Esophagus squamous epithelium (tissue), 4 donors: ENCODE data around the gene NCKIPSD.

Experiments
- POLR2A ChIP-seq, 4 donors: fragments of 450-650 bp; IDR thresholded peaks; one replicate each; pipeline ENCODE4 v1.6.1; 2017; ENCODE audit warnings: antibody characterized with exemption in 4 of 4, mild to moderate bottlenecking in 4 of 4, moderate library complexity in 3 of 4
- TF ChIP-seq, protein P1 (sequence below), 6 experiments: fragments of 450-650 bp in 4 of 6; fragments of 200-600 bp in 2 of 6; sonication (generic) in 2 of 6; IDR thresholded peaks; one replicate each; pipeline ENCODE4 v1.5.1; 2016 to 2019; ENCODE audit warnings: antibody characterized with exemption in 6 of 6, mild to moderate bottlenecking in 4 of 6, moderate library complexity in 4 of 6

GRCh38 chr3:48662753-48663488 lies 22.8 kb downstream of the NCKIPSD start, which contains the start of gene CELSR3:
- TF ChIP-seq, protein P1, sequence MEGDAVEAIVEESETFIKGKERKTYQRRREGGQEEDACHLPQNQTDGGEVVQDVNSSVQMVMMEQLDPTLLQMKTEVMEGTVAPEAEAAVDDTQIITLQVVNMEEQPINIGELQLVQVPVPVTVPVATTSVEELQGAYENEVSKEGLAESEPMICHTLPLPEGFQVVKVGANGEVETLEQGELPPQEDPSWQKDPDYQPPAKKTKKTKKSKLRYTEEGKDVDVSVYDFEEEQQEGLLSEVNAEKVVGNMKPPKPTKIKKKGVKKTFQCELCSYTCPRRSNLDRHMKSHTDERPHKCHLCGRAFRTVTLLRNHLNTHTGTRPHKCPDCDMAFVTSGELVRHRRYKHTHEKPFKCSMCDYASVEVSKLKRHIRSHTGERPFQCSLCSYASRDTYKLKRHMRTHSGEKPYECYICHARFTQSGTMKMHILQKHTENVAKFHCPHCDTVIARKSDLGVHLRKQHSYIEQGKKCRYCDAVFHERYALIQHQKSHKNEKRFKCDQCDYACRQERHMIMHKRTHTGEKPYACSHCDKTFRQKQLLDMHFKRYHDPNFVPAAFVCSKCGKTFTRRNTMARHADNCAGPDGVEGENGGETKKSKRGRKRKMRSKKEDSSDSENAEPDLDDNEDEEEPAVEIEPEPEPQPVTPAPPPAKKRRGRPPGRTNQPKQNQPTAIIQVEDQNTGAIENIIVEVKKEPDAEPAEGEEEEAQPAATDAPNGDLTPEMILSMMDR (IDR thresholded peaks at IDR 0.05), result no peak
- TF ChIP-seq POLR2A (IDR thresholded peaks at IDR 0.05), result peak in 1 of 4 donors; percentile 4
